ENCODE data around the gene RFTN1.
"Not testable (repeated sequence)": the region's sequence is repeated elsewhere in the genome, so short reads cannot be mapped to it uniquely, and the experiment has no call there.

Gene RFTN1

GRCh38 chr3:16506884-16507577 lies 6.5 kb downstream of the RFTN1 start:
- no peak for DNase-seq (ENCODE audit: low spot score)

GRCh38 chr3:16506451-16506850 lies 7.0 kb downstream of the RFTN1 start:
- DNase-seq (ENCODE audit: low spot score) = no peak

GRCh38 chr3:16504692-16505091 lies 8.8 kb downstream of the RFTN1 start:
- DNase-seq (ENCODE audit: low spot score) = no peak

GRCh38 chr3:16504242-16504641 lies 9.3 kb downstream of the RFTN1 start:
- DNase-seq (ENCODE audit: low spot score) = no peak

- no peak for DNase-seq (ENCODE audit: low spot score)
These were observed 10.2 kb downstream of the RFTN1 start for GRCh38 chr3:16503191-16503776.

GRCh38 chr3:16502347-16502908 lies 11.1 kb downstream of the RFTN1 start:
- DNase-seq (ENCODE audit: low spot score) = no peak

GRCh38 chr3:16501376-16501775 lies 12.1 kb downstream of the RFTN1 start:
- DNase-seq (ENCODE audit: low spot score) = no peak

GRCh38 chr3:16500911-16501310 lies 12.6 kb downstream of the RFTN1 start:
- DNase-seq (ENCODE audit: low spot score) = no peak

- no peak for DNase-seq (ENCODE audit: low spot score)
These were observed 13.4 kb downstream of the RFTN1 start for GRCh38 chr3:16500093-16500492.

- no peak for DNase-seq (ENCODE audit: low spot score)
These were observed 14.1 kb downstream of the RFTN1 start for GRCh38 chr3:16499351-16499750.

GRCh38 chr3:16498130-16498890 lies 15.2 kb downstream of the RFTN1 start:
- DNase-seq (ENCODE audit: low spot score) = no peak

GRCh38 chr3:16496408-16497222 lies 16.9 kb downstream of the RFTN1 start:
- peak; percentile 27 for DNase-seq (ENCODE audit: low spot score)

GRCh38 chr3:16496008-16496407 lies 17.5 kb downstream of the RFTN1 start:
- DNase-seq (ENCODE audit: low spot score) = peak; percentile 22

GRCh38 chr3:16494814-16495431 lies 18.6 kb downstream of the RFTN1 start:
- no peak for DNase-seq (ENCODE audit: low spot score)

GRCh38 chr3:16494094-16494493 lies 19.4 kb downstream of the RFTN1 start:
- no peak for DNase-seq (ENCODE audit: low spot score)

- DNase-seq (ENCODE audit: low spot score) = no peak
These were observed 23.4 kb downstream of the RFTN1 start for GRCh38 chr3:16490062-16490619.

- DNase-seq (ENCODE audit: low spot score) = not testable (repeated sequence)
These were observed 24.0 kb downstream of the RFTN1 start for GRCh38 chr3:16489326-16490061.

- no peak for DNase-seq (ENCODE audit: low spot score)
These were observed 24.9 kb downstream of the RFTN1 start for GRCh38 chr3:16488637-16489036.

GRCh38 chr3:16487511-16488175 lies 25.9 kb downstream of the RFTN1 start:
- DNase-seq (ENCODE audit: low spot score) = no peak

GRCh38 chr3:16486951-16487480 lies 26.5 kb downstream of the RFTN1 start:
- no peak for DNase-seq (ENCODE audit: low spot score)
